SKM-1 treated with dmso at 0.1 percent for 144 hours (cell line): ENCODE measurements around the gene COL12A1.

Source experiments
- DNase-seq: peaks from one replicate; lab custom pipeline; 2025; ENCODE audit not compliant: unreplicated experiment; lab: John Stamatoyannopoulos, UW

Gene COL12A1

GRCh38 chr6:75205776-75206575 is at the start of gene COL12A1:
Gene COL12A1 (minus strand): TSS chr6:75206053. CDS start chr6:75202792, 3,261 bp downstream.
- no peak for DNase-seq

- DNase-seq: no peak
Observed at GRCh38 chr6:75250552-75250951, 44.7 kb upstream of the COL12A1 start.

GRCh38 chr6:75249837-75250236 is 44.0 kb upstream of the COL12A1 start:
- DNase-seq: no peak

GRCh38 chr6:75246386-75246785 is 40.5 kb upstream of the COL12A1 start:
- no peak for DNase-seq

- DNase-seq: no peak
Observed at GRCh38 chr6:75244063-75244584, 38.3 kb upstream of the COL12A1 start.

- DNase-seq: peak; percentile 94
Observed at GRCh38 chr6:75243333-75244062, 37.6 kb upstream of the COL12A1 start, which contains the start of gene COX7A2. Gene COX7A2 (minus strand): TSS chr6:75243801. CDS start chr6:75243734, 67 bp downstream.

GRCh38 chr6:75236630-75237029 is 30.8 kb upstream of the COL12A1 start:
- no peak for DNase-seq

GRCh38 chr6:75235271-75235670 is 29.4 kb upstream of the COL12A1 start:
- no peak for DNase-seq

- DNase-seq: no peak
Observed at GRCh38 chr6:75234126-75234865, 28.4 kb upstream of the COL12A1 start.

- no peak for DNase-seq
Observed at GRCh38 chr6:75233092-75233615, 27.3 kb upstream of the COL12A1 start.

- DNase-seq: no peak
Observed at GRCh38 chr6:75230484-75231325, 24.9 kb upstream of the COL12A1 start.

GRCh38 chr6:75224303-75224926 is 18.6 kb upstream of the COL12A1 start:
- no peak for DNase-seq

GRCh38 chr6:75223428-75223827 is 17.6 kb upstream of the COL12A1 start:
- DNase-seq: no peak

- DNase-seq: no peak
Observed at GRCh38 chr6:75222261-75222660, 16.4 kb upstream of the COL12A1 start.

- no peak for DNase-seq
Observed at GRCh38 chr6:75221116-75221515, 15.3 kb upstream of the COL12A1 start.

- no peak for DNase-seq
Observed at GRCh38 chr6:75220357-75220756, 14.5 kb upstream of the COL12A1 start.

- no peak for DNase-seq
Observed at GRCh38 chr6:75219263-75219662, 13.4 kb upstream of the COL12A1 start.

- DNase-seq: no peak
Observed at GRCh38 chr6:75217193-75217592, 11.3 kb upstream of the COL12A1 start.

GRCh38 chr6:75215291-75215690 is 9.4 kb upstream of the COL12A1 start:
- no peak for DNase-seq

GRCh38 chr6:75213732-75214131 is 7.9 kb upstream of the COL12A1 start:
- DNase-seq: no peak
